OCI-LY1 (cell line): ENCODE measurements around the gene ANTXR1.

Experiments used
- H2AFZ ChIP-seq: fragments of 200-600 bp; sonication (generic), shearing (Covaris generic); 2 replicates; pipeline ENCODE4 v1.6.0; 2014; ENCODE audit warnings: antibody characterized with exemption, mild to moderate bottlenecking, low read length
- H3F3A ChIP-seq: fragments of 200-600 bp; sonication (generic), shearing (Covaris generic); 2 replicates; pipeline ENCODE4 v1.6.0; 2014; ENCODE audit warnings: mild to moderate bottlenecking, antibody characterized with exemption, low read length, moderate library complexity; ENCODE audit not compliant: insufficient read depth
- H3K27ac ChIP-seq: fragments of 200-600 bp; sonication (generic); 2 replicates; pipeline ENCODE4 v1.5.1; 2014; ENCODE audit warnings: low read length, mixed run types, mild to moderate bottlenecking, low read depth; ENCODE audit not compliant: poor library complexity, severe bottlenecking
- H3K27me3 ChIP-seq: fragments of 200-600 bp; sonication (generic); 2 replicates; pipeline ENCODE4 v1.6.0; 2014; ENCODE audit warnings: antibody characterized with exemption, mild to moderate bottlenecking, low read length, moderate library complexity; ENCODE audit not compliant: insufficient read depth
- H3K36me3 ChIP-seq: fragments of 200-600 bp; sonication (generic); 2 replicates; pipeline ENCODE4 v1.6.1; 2014; ENCODE audit warnings: mild to moderate bottlenecking, antibody characterized with exemption, low read length, moderate library complexity, mixed read lengths; ENCODE audit not compliant: insufficient read depth
- H3K4me1 ChIP-seq: fragments of 200-600 bp; sonication (generic); 2 replicates; pipeline ENCODE4 v1.5.1; 2014; ENCODE audit warnings: mild to moderate bottlenecking, low read length, moderate library complexity; ENCODE audit not compliant: insufficient read depth, severe bottlenecking
- H3K4me2 ChIP-seq: fragments of 200-600 bp; sonication (generic), shearing (Covaris generic); 2 replicates; pipeline ENCODE4 v1.6.1; 2014; ENCODE audit warnings: low read length
- H3K4me3 ChIP-seq: fragments of 200-600 bp; sonication (generic); 2 replicates; pipeline ENCODE4 v1.5.1; 2014; ENCODE audit warnings: low read length, low read depth, mild to moderate bottlenecking, mixed read lengths; ENCODE audit not compliant: poor library complexity, severe bottlenecking
- H3K79me2 ChIP-seq: fragments of 200-600 bp; shearing (Covaris generic); 2 replicates; pipeline ENCODE4 v1.6.1; 2016; ENCODE audit warnings: mixed run types, low read length, mixed read lengths; ENCODE audit not compliant: insufficient read depth
- H3K9ac ChIP-seq: fragments of 200-600 bp; sonication (generic), shearing (Covaris generic); 2 replicates; pipeline ENCODE4 v1.6.1; 2014; ENCODE audit warnings: mild to moderate bottlenecking, low read length, mixed read lengths
- H3K9me2 ChIP-seq: fragments of 200-600 bp; sonication (generic), shearing (Covaris generic); 2 replicates; pipeline ENCODE4 v1.6.1; 2014; ENCODE audit warnings: low read depth, mild to moderate bottlenecking, low read length, mixed read lengths
- H3K9me3 ChIP-seq: fragments of 200-600 bp; shearing (Covaris generic); 2 replicates; pipeline ENCODE4 v1.6.1; 2014; ENCODE audit warnings: low read length, mixed read lengths
- H4K20me1 ChIP-seq: fragments of 200-600 bp; sonication (generic), shearing (Covaris generic); 2 replicates; pipeline ENCODE4 v1.6.0; 2016; ENCODE audit warnings: mild to moderate bottlenecking, low read length; ENCODE audit not compliant: insufficient read depth
- CTCF ChIP-seq: fragments of 200-600 bp; sonication (generic), shearing (Covaris generic); IDR thresholded peaks from 2 replicates; pipeline ENCODE4 v1.5.1; 2017; ENCODE audit warnings: mild to moderate bottlenecking, antibody characterized with exemption, low read length, moderate library complexity, mixed read lengths
- EZH2 ChIP-seq: fragments of 200-600 bp; sonication (generic), shearing (Covaris generic); IDR thresholded peaks from 2 replicates; pipeline ENCODE4 v1.8.0; 2017; ENCODE audit warnings: borderline replicate concordance, mixed run types, mild to moderate bottlenecking, antibody characterized with exemption, low read length, moderate library complexity, mixed read lengths

Gene ANTXR1

GRCh38 chr2:69086466-69086865, 73.5 kb downstream of the ANTXR1 start:
- no peaks in the 10 kb centered on the region for H3K9me3 ChIP-seq
- H3K27me3 ChIP-seq, result no peaks in the 10 kb centered on the region
- no peaks in the 10 kb centered on the region for H3K4me1 ChIP-seq
- TF ChIP-seq EZH2 (no peak), CTCF (no peak)
- H3F3A ChIP-seq, result no peaks in the 10 kb centered on the region
- H3K4me3 ChIP-seq, result no peak overlapping the region
- no peak overlapping the region for H3K9ac ChIP-seq
- H3K79me2 ChIP-seq, result no peaks in the 10 kb centered on the region
- no peaks in the 10 kb centered on the region for H3K36me3 ChIP-seq
- no peak overlapping the region for H3K27ac ChIP-seq
- no peak overlapping the region for H3K4me2 ChIP-seq
- no peaks in the 10 kb centered on the region for H3K9me2 ChIP-seq
- H2AFZ ChIP-seq, result no peak overlapping the region
- no peaks in the 10 kb centered on the region for H4K20me1 ChIP-seq

GRCh38 chr2:69087211-69087911, 74.4 kb downstream of the ANTXR1 start:
- Histone ChIP-seq H2AFZ (no peak overlapping the region), H3K4me3 (no peak overlapping the region), H3K9me2 (no peaks in the 10 kb centered on the region), H3K9me3 (no peaks in the 10 kb centered on the region), H3K27ac (no peak overlapping the region), H3K27me3 (no peaks in the 10 kb centered on the region), H3F3A (no peaks in the 10 kb centered on the region), H3K36me3 (no peaks in the 10 kb centered on the region), H3K4me1 (no peaks in the 10 kb centered on the region), H4K20me1 (no peaks in the 10 kb centered on the region), H3K9ac (no peak overlapping the region), H3K4me2 (no peak overlapping the region), H3K79me2 (no peaks in the 10 kb centered on the region)
- TF ChIP-seq CTCF (no peak), EZH2 (no peak)

- TF ChIP-seq EZH2 (no peak), CTCF (no peak)
- Histone ChIP-seq H3K9ac (no peak overlapping the region), H3K36me3 (no peaks in the 10 kb centered on the region), H3K79me2 (no peaks in the 10 kb centered on the region), H3K9me3 (no peaks in the 10 kb centered on the region), H3K27ac (no peak overlapping the region), H3K9me2 (no peaks in the 10 kb centered on the region), H3F3A (no peaks in the 10 kb centered on the region), H3K27me3 (no peaks in the 10 kb centered on the region), H3K4me1 (no peaks in the 10 kb centered on the region), H4K20me1 (no peaks in the 10 kb centered on the region), H3K4me2 (no peak overlapping the region), H2AFZ (no peak overlapping the region), H3K4me3 (no peak overlapping the region)
Observed at GRCh38 chr2:69087912-69088240, 74.9 kb downstream of the ANTXR1 start.
